ENCODE measurements around the gene GALNT15.

Gene GALNT15

DNA sequence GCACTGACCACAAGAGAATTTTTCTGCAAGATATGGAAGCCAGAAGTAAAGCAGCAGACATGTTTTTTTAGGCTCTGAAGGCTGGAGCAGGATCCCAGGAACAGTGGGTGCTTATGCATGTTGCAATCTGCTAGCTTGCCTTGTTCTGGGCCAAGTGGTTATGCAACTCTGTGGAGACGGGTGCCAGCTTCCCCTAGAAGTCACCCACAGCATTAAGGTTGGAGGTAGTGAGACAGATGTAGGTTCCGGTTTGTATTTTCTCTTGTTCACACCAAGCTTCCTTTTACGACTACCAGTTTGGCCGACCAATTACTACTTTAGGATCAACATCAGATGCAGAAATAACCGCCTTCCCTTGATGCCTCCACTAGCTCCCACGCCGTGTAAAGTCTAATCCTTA is 79.1 kb downstream of the GALNT15 start:
- H3K4me1 ChIP-seq (ENCODE audit: insufficient read depth, low read length, severe bottlenecking) = peaks cover 5% of the 10 kb centered on the region
- H3F3A ChIP-seq (ENCODE audit: insufficient read depth, low read length) = no peaks in the 10 kb centered on the region
- no peak overlapping the region for H3K27ac ChIP-seq (ENCODE audit: low read depth, low read length, poor library complexity, severe bottlenecking)
- H3K79me2 ChIP-seq (ENCODE audit: insufficient read depth, low read length) = no peaks in the 10 kb centered on the region
- H4K20me1 ChIP-seq (ENCODE audit: insufficient read depth, low read length) = no peaks in the 10 kb centered on the region
- H3K36me3 ChIP-seq (ENCODE audit: insufficient read depth, low read length) = no peaks in the 10 kb centered on the region
- H3K27me3 ChIP-seq (ENCODE audit: insufficient read depth, low read length) = no peaks in the 10 kb centered on the region
- no peak overlapping the region for H3K9ac ChIP-seq (ENCODE audit: low read length)
- H3K4me2 ChIP-seq (ENCODE audit: low read length) = no peak overlapping the region
- no peak for TF ChIP-seq EZH2 (IDR thresholded peaks at IDR 0.05; ENCODE audit: borderline replicate concordance, low read length)
- TF ChIP-seq, protein P1, sequence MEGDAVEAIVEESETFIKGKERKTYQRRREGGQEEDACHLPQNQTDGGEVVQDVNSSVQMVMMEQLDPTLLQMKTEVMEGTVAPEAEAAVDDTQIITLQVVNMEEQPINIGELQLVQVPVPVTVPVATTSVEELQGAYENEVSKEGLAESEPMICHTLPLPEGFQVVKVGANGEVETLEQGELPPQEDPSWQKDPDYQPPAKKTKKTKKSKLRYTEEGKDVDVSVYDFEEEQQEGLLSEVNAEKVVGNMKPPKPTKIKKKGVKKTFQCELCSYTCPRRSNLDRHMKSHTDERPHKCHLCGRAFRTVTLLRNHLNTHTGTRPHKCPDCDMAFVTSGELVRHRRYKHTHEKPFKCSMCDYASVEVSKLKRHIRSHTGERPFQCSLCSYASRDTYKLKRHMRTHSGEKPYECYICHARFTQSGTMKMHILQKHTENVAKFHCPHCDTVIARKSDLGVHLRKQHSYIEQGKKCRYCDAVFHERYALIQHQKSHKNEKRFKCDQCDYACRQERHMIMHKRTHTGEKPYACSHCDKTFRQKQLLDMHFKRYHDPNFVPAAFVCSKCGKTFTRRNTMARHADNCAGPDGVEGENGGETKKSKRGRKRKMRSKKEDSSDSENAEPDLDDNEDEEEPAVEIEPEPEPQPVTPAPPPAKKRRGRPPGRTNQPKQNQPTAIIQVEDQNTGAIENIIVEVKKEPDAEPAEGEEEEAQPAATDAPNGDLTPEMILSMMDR (IDR thresholded peaks at IDR 0.05; ENCODE audit: low read length) = no peak
- H3K9me3 ChIP-seq (ENCODE audit: low read length) = no peaks in the 10 kb centered on the region
- H2AFZ ChIP-seq (ENCODE audit: low read length) = no peak overlapping the region
- H3K4me3 ChIP-seq (ENCODE audit: low read depth, low read length, poor library complexity, severe bottlenecking) = no peak overlapping the region
- no peaks in the 10 kb centered on the region for H3K9me2 ChIP-seq (ENCODE audit: low read depth, low read length)

DNA sequence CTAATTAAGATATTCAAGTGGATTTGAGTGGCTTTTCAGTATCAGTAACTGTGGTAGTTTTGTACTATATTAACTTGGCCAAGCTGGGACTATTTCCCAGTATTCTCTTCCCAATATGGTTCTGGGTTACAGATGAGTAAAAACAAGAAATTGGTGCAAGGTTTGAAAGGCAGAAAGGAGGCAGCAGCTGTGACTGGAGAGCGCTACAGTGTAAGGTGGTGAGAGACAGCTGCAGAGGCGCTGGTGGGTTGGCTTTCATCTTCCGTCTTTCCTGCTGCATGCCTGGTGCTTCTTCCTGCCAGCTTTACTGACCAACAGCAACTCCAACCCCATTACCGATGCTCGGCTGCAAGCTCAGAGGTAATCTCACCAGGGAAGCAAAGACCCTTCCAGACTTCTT is 80.4 kb downstream of the GALNT15 start:
- Histone ChIP-seq H3K9me3 (ENCODE audit: low read length) (no peaks in the 10 kb centered on the region), H4K20me1 (ENCODE audit: insufficient read depth, low read length) (no peaks in the 10 kb centered on the region), H2AFZ (ENCODE audit: low read length) (no peak overlapping the region), H3K27ac (ENCODE audit: low read depth, low read length, poor library complexity, severe bottlenecking) (no peak overlapping the region), H3K27me3 (ENCODE audit: insufficient read depth, low read length) (no peaks in the 10 kb centered on the region), H3K9me2 (ENCODE audit: low read depth, low read length) (no peaks in the 10 kb centered on the region), H3K4me3 (ENCODE audit: low read depth, low read length, poor library complexity, severe bottlenecking) (no peak overlapping the region), H3K9ac (ENCODE audit: low read length) (no peak overlapping the region), H3K4me2 (ENCODE audit: low read length) (no peak overlapping the region), H3F3A (ENCODE audit: insufficient read depth, low read length) (no peaks in the 10 kb centered on the region), H3K36me3 (ENCODE audit: insufficient read depth, low read length) (peaks cover 4% of the 10 kb centered on the region; the same call in 1 of the 2 replicates), H3K4me1 (ENCODE audit: insufficient read depth, low read length, severe bottlenecking) (peaks cover 5% of the 10 kb centered on the region), H3K79me2 (ENCODE audit: insufficient read depth, low read length) (no peaks in the 10 kb centered on the region)
- TF ChIP-seq EZH2 (IDR thresholded peaks at IDR 0.05; ENCODE audit: borderline replicate concordance, low read length) = no peak
- TF ChIP-seq, protein P1 (IDR thresholded peaks at IDR 0.05; ENCODE audit: low read length) = no peak

GRCh38 chr3:16255326-16255725 is 80.8 kb downstream of the GALNT15 start:
- Histone ChIP-seq H3K79me2 (ENCODE audit: insufficient read depth, low read length) (no peaks in the 10 kb centered on the region), H4K20me1 (ENCODE audit: insufficient read depth, low read length) (no peaks in the 10 kb centered on the region), H3K4me2 (ENCODE audit: low read length) (no peak overlapping the region), H3K4me3 (ENCODE audit: low read depth, low read length, poor library complexity, severe bottlenecking) (no peak overlapping the region), H2AFZ (ENCODE audit: low read length) (no peak overlapping the region), H3K36me3 (ENCODE audit: insufficient read depth, low read length) (peaks cover 8% of the 10 kb centered on the region; the same call in 1 of the 2 replicates), H3K9me3 (ENCODE audit: low read length) (no peaks in the 10 kb centered on the region), H3K9ac (ENCODE audit: low read length) (no peak overlapping the region), H3K4me1 (ENCODE audit: insufficient read depth, low read length, severe bottlenecking) (peaks cover 5% of the 10 kb centered on the region), H3K27me3 (ENCODE audit: insufficient read depth, low read length) (no peaks in the 10 kb centered on the region), H3K27ac (ENCODE audit: low read depth, low read length, poor library complexity, severe bottlenecking) (no peak overlapping the region), H3F3A (ENCODE audit: insufficient read depth, low read length) (no peaks in the 10 kb centered on the region), H3K9me2 (ENCODE audit: low read depth, low read length) (no peaks in the 10 kb centered on the region)
- TF ChIP-seq, protein P1 (IDR thresholded peaks at IDR 0.05; ENCODE audit: low read length) = no peak
- TF ChIP-seq EZH2 (IDR thresholded peaks at IDR 0.05; ENCODE audit: borderline replicate concordance, low read length) = no peak
